GM12892 (cell line): ENCODE data around the gene ADCY1.

ENCODE experiments used
- DNase-seq: peaks from one replicate; pipeline ENCODE4 v3.0.0; 2011; ENCODE audit not compliant: insufficient read length
- FAIRE-seq: peaks from 2 replicates; lab custom pipeline; 2011; peaks lifted over from hg19 to GRCh38; lab: Jason Lieb, UNC
- POLR2A ChIP-seq: IDR thresholded peaks from 2 replicates; pipeline ENCODE4 v1.6.1; 2011; ENCODE audit warnings: low read depth, low read length, control low read depth
- POLR2AphosphoS5 ChIP-seq: IDR thresholded peaks from 2 replicates; pipeline ENCODE4 v1.6.1; 2011; ENCODE audit warnings: low read depth, low read length, control low read depth
- TAF1 ChIP-seq: IDR thresholded peaks from 2 replicates; pipeline ENCODE4 v1.6.1; 2011; ENCODE audit warnings: low read depth, mild to moderate bottlenecking, control low read depth, low read length, borderline replicate concordance

ADCY1 gene

GRCh38 chr7:45645141-45645969 is 71.2 kb downstream of the ADCY1 start:
- no peak for TF ChIP-seq TAF1
- DNase-seq (no peak), FAIRE-seq (no peak)

- DNase-seq (no peak), FAIRE-seq (no peak)
- TF ChIP-seq POLR2A, result no peak
- TF ChIP-seq TAF1, result no peak
- TF ChIP-seq POLR2AphosphoS5, result no peak
Observed at GRCh38 chr7:45646207-45646821, 72.1 kb downstream of the ADCY1 start.

GRCh38 chr7:45646996-45647825 is 73.0 kb downstream of the ADCY1 start:
- no peak for DNase-seq
- no peak for FAIRE-seq

GRCh38 chr7:45647967-45648670 is 74.0 kb downstream of the ADCY1 start:
- TF ChIP-seq TAF1 (no peak), POLR2A (no peak), POLR2AphosphoS5 (no peak)
- FAIRE-seq, result no peak
- DNase-seq, result no peak

More at GRCh38 chr7:45646996-45647825, 73.0 kb downstream of the ADCY1 start:
- no peak for TF ChIP-seq TAF1
- TF ChIP-seq POLR2AphosphoS5, result no peak
- no peak for TF ChIP-seq POLR2A

GRCh38 chr7:45648671-45648995 is 74.5 kb downstream of the ADCY1 start:
- FAIRE-seq (no peak), DNase-seq (no peak)
- TF ChIP-seq POLR2A (no peak), TAF1 (no peak), POLR2AphosphoS5 (no peak)

- DNase-seq (no peak), FAIRE-seq (no peak)
- TF ChIP-seq POLR2A (no peak), TAF1 (no peak), POLR2AphosphoS5 (no peak)
Observed at GRCh38 chr7:45649560-45650346, 75.6 kb downstream of the ADCY1 start.

- DNase-seq, result no peak
- FAIRE-seq, result no peak
- TF ChIP-seq POLR2AphosphoS5 (no peak), POLR2A (no peak), TAF1 (no peak)
Observed at GRCh38 chr7:45650404-45651394, 76.5 kb downstream of the ADCY1 start.

GRCh38 chr7:45651540-45651939 is 77.4 kb downstream of the ADCY1 start:
- TF ChIP-seq POLR2AphosphoS5 (no peak), POLR2A (no peak), TAF1 (no peak)
- DNase-seq (no peak), FAIRE-seq (no peak)

- no peak for DNase-seq
- no peak for FAIRE-seq
- TF ChIP-seq POLR2AphosphoS5 (no peak), POLR2A (no peak)
Observed at GRCh38 chr7:45652630-45653029, 78.5 kb downstream of the ADCY1 start.

GRCh38 chr7:45653209-45653907 is 79.2 kb downstream of the ADCY1 start:
- TF ChIP-seq POLR2A, result no peak
- no peak for TF ChIP-seq POLR2AphosphoS5
- TF ChIP-seq TAF1, result no peak
- FAIRE-seq, result no peak

More at GRCh38 chr7:45653209-45653907, 79.2 kb downstream of the ADCY1 start:
- DNase-seq, result no peak
